Astrocyte of the cerebellum (primary cell): ENCODE measurements around the gene CFAP46.

Experiments used
- DNase-seq: peaks from one replicate; pipeline ENCODE4 v3.0.0-alpha.2; 2011; ENCODE audit warnings: low read depth
- H3K4me3 ChIP-seq: 2 replicates; pipeline ENCODE4 v1.5.1; 2011; ENCODE audit warnings: mild to moderate bottlenecking, low read depth, low read length, moderate library complexity
- CTCF ChIP-seq: IDR thresholded peaks from 2 replicates; pipeline ENCODE4 v1.5.1; 2012; ENCODE audit warnings: low read length, low read depth, moderate library complexity, mild to moderate bottlenecking; ENCODE audit errors: missing control alignments
- in situ Hi-C: cut with HindIII; loops from 2 replicates; pipeline ENCODE4 v1.10.0; 2017; ENCODE audit warnings: low sequenced_read_pairs

CFAP46 gene

GRCh38 chr10:132942101-132943057 is at the start of gene CFAP46:
Gene CFAP46, minus strand, starts transcription at chr10:132942570. Its CDS starts 86 bp downstream, at chr10:132942484.
- DNase-seq, result no peak
- in situ Hi-C loops, result no loop called here
- H3K4me3 ChIP-seq, result peak within 1 kb of the TSS; percentile 48
- TF ChIP-seq CTCF, result no peak

- no peak for DNase-seq
- in situ Hi-C loops, result no loop called here
- no peak overlapping the region for H3K4me3 ChIP-seq
- TF ChIP-seq CTCF, result no peak
Observed at GRCh38 chr10:132991706-132992432, 49.5 kb upstream of the CFAP46 start.

GRCh38 chr10:132990684-132991545 is 48.5 kb upstream of the CFAP46 start:
- in situ Hi-C loops, result no loop called here
- no peak for DNase-seq
- H3K4me3 ChIP-seq, result no peak overlapping the region
- no peak for TF ChIP-seq CTCF

GRCh38 chr10:132989476-132990415 is 47.4 kb upstream of the CFAP46 start:
- no peak for DNase-seq
- in situ Hi-C loops, result no loop called here
- H3K4me3 ChIP-seq, result no peak overlapping the region
- no peak for TF ChIP-seq CTCF

GRCh38 chr10:132988988-132989387 is 46.6 kb upstream of the CFAP46 start:
- TF ChIP-seq CTCF, result no peak
- no peak overlapping the region for H3K4me3 ChIP-seq
- DNase-seq, result no peak
- in situ Hi-C loops, result no loop called here
